ENCODE data around the gene GMPS.
"Not testable (repeated sequence)": the region's sequence is repeated elsewhere in the genome, so short reads cannot be mapped to it uniquely, and the experiment has no call there.

The GMPS gene

GRCh38 chr3:155861476-155862183 lies 8.8 kb upstream of the GMPS start:
- in situ Hi-C loops (cut with HindIII; ENCODE audit: low pct_unique_long_range_greater_than_20kb, low sequenced_read_pairs), result no loop called here
- no peak for TF ChIP-seq JUND (IDR thresholded peaks at IDR 0.05; ENCODE audit: low read depth)

DNA sequence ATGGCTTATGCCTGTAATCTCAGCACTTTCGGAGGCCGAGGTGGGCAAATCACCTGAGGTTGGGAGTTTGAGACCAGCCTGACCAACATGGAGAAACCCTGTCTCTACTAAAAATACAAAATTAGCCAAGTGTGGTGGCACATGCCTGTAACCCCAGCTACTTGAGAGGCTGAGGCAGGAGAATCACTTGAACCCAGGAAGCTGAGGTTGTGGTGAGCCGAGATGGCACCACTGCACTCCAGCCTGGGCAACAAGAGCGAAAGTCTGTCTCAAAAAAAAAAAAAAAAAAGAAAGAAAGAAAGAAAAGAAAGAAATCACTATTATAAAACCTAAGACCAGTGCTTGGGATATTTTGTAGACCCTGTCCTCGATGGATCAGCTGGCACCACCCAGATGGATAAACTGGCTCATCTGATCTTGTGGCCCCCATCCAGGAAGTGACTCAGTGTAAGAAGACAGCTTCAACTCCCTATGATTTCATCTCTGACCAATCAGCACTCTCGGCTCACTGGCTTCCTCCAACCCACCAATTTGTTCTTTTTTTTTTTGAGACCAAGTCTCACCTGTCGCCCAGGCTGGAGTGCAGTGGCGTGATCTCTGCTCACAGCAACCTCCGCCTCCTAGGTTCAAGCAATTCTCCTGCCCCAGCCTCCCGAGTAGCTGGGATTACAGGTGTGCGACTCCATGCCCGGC lies 8.0 kb upstream of the GMPS start:
- in situ Hi-C loops (cut with HindIII; ENCODE audit: low pct_unique_long_range_greater_than_20kb, low sequenced_read_pairs); DNase-seq (ENCODE audit: low read depth in 1 of 2, low spot score in 1 of 2): not testable (repeated sequence)

More at GRCh38 chr3:155861476-155862183, 8.8 kb upstream of the GMPS start:
- DNase-seq (ENCODE audit: low read depth in 1 of 2, low spot score in 1 of 2), result peak in 1 of 2 experiments; percentile 54

- in situ Hi-C loops (cut with HindIII; ENCODE audit: low pct_unique_long_range_greater_than_20kb, low sequenced_read_pairs), result no loop called here
- no peak for DNase-seq (ENCODE audit: low read depth in 1 of 2, low spot score in 1 of 2)
- no peak for TF ChIP-seq JUND (IDR thresholded peaks at IDR 0.05; ENCODE audit: low read depth)
Observed at GRCh38 chr3:155863072-155863784, 7.2 kb upstream of the GMPS start.

DNA sequence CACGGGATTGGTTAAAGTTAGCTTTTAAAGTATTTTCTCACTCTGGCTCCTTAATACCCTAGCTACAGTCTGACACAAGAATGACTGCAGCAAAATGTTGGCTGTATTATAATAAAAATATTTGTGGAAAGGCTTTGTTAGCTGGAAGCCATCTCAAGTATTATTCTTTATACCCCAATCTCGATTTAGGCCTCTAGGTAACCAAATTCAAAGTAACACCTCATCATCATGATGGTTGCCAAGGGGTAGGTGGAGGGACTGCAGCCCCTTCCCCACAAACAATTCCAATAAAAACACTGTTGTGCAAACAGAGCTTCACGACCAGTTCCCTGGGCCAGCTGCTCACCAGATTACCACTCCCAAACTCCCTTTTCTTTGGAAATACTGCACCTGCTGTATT lies 759 bp upstream of the GMPS start:
- DNase-seq (ENCODE audit: low read depth in 1 of 2, low spot score in 1 of 2), result no peak
- in situ Hi-C loops (cut with HindIII; ENCODE audit: low pct_unique_long_range_greater_than_20kb, low sequenced_read_pairs), result no loop called here
- TF ChIP-seq JUND (IDR thresholded peaks at IDR 0.05; ENCODE audit: low read depth), result no peak

- in situ Hi-C loops (cut with HindIII; ENCODE audit: low pct_unique_long_range_greater_than_20kb, low sequenced_read_pairs), result no loop called here
- peak; percentile 71 to 85 for DNase-seq (ENCODE audit: low read depth in 1 of 2, low spot score in 1 of 2)
- TF ChIP-seq JUND (IDR thresholded peaks at IDR 0.05; ENCODE audit: low read depth), result no peak
Observed at GRCh38 chr3:155870945-155871745, 695 bp downstream of the GMPS start.

DNA sequence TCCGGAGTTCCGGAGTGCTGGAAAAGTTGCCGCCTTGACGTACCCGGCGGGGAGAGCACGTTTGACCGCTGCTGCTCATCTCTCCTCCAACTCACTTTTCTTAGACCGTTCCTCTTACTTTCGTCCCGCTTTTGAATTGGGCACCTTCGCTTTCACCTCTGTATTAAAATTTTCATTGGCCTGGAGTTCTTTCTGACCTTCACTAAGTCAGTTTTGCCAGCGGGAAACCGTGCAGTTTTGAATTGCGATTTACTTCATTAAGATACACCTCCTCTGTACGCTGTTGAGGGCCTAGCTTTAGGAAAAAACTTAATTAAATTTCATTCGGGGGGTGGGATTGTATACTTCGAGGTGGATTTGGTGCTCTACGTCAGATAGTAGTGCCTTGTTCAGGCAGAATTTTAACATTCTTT lies 1.3 kb downstream of the GMPS start:
- no peak for TF ChIP-seq JUND (IDR thresholded peaks at IDR 0.05; ENCODE audit: low read depth)
- DNase-seq (ENCODE audit: low read depth in 1 of 2, low spot score in 1 of 2), result no peak
- in situ Hi-C loops (cut with HindIII; ENCODE audit: low pct_unique_long_range_greater_than_20kb, low sequenced_read_pairs), result no loop called here

DNA sequence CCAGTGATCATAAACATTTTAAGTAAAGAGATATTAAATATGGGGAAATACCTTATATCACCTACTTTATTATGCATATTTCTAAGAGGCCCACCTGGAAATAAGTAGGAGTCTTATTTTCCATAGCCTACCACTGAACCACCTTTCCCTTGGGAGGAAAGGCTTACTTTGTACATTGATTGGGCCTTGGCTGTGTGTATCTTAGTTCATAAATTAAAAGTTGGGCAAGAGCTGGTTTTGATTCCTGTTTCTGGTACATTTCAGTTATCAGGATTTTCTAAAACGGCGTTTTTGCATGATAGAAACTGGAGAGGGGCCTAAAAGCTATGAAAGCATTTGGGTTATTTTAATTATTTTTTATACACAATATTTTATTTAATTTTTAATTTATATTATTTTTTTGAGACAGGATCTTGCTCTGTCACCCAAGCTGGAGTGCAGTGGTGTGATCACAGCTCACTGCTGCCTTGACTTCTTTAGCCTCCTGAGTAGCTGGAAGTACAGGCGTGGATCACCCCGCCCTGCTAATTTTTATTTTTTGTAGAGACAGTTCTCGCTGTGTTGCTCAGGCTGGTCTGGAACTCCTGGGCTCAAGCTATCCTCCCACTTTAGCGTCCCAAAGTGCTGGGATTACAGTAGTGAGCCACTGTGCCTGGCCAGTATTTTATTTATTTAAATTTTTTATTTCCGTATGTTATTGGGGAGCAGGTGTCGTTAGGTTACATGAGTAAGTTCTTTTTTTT lies 2.6 kb downstream of the GMPS start:
- no peak for TF ChIP-seq JUND (IDR thresholded peaks at IDR 0.05; ENCODE audit: low read depth)
- in situ Hi-C loops (cut with HindIII; ENCODE audit: low pct_unique_long_range_greater_than_20kb, low sequenced_read_pairs), result no loop called here
- DNase-seq (ENCODE audit: low read depth in 1 of 2, low spot score in 1 of 2), result no peak

GRCh38 chr3:155876037-155876436 lies 5.6 kb downstream of the GMPS start:
- TF ChIP-seq JUND (IDR thresholded peaks at IDR 0.05; ENCODE audit: low read depth), result no peak
- no peak for DNase-seq (ENCODE audit: low read depth in 1 of 2, low spot score in 1 of 2)
- in situ Hi-C loops (cut with HindIII; ENCODE audit: low pct_unique_long_range_greater_than_20kb, low sequenced_read_pairs), result no loop called here

GRCh38 chr3:155876503-155876902 lies 6.1 kb downstream of the GMPS start:
- no peak for DNase-seq (ENCODE audit: low read depth in 1 of 2, low spot score in 1 of 2)
- TF ChIP-seq JUND (IDR thresholded peaks at IDR 0.05; ENCODE audit: low read depth), result no peak
- in situ Hi-C loops (cut with HindIII; ENCODE audit: low pct_unique_long_range_greater_than_20kb, low sequenced_read_pairs), result no loop called here

GRCh38 chr3:155880286-155880685 lies 9.8 kb downstream of the GMPS start:
- TF ChIP-seq JUND (IDR thresholded peaks at IDR 0.05; ENCODE audit: low read depth), result no peak
- in situ Hi-C loops (cut with HindIII; ENCODE audit: low pct_unique_long_range_greater_than_20kb, low sequenced_read_pairs), result no loop called here
- no peak for DNase-seq (ENCODE audit: low read depth in 1 of 2, low spot score in 1 of 2)

DNA sequence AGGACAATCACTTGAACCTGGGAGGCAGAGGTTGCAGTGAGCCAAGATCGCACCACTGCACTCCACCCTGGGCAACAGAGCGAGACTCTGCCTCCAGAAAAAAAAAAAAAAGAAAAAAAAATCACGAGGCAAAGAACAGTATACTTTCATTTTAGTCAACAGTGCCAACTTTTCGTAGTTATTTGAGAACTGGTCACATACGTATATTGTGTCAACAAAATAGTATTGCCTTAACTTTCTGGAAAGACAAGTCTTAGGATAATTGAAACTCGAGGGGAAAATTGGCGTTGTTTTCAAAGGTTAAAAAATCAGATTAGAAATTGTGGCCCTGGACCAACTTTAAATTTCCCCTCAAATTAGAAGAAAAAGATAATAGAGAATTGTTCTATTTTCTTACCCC lies 13.8 kb downstream of the GMPS start:
- in situ Hi-C loops (cut with HindIII; ENCODE audit: low pct_unique_long_range_greater_than_20kb, low sequenced_read_pairs), result no loop called here
- peak; percentile 19 to 66 for DNase-seq (ENCODE audit: low read depth in 1 of 2, low spot score in 1 of 2)
- TF ChIP-seq JUND (IDR thresholded peaks at IDR 0.05; ENCODE audit: low read depth), result no peak

GRCh38 chr3:155885292-155885691 lies 14.8 kb downstream of the GMPS start:
- no peak for DNase-seq (ENCODE audit: low read depth in 1 of 2, low spot score in 1 of 2)
- in situ Hi-C loops (cut with HindIII; ENCODE audit: low pct_unique_long_range_greater_than_20kb, low sequenced_read_pairs), result no loop called here
- no peak for TF ChIP-seq JUND (IDR thresholded peaks at IDR 0.05; ENCODE audit: low read depth)

- DNase-seq (ENCODE audit: low read depth in 1 of 2, low spot score in 1 of 2); in situ Hi-C loops (cut with HindIII; ENCODE audit: low pct_unique_long_range_greater_than_20kb, low sequenced_read_pairs): not testable (repeated sequence)
Observed at GRCh38 chr3:155886348-155886747, 15.9 kb downstream of the GMPS start.

Data from T47D (cell line).